NCI-H82 treated with DMSO at 0.1 percent for 48 hours (cell line): ENCODE measurements around the gene BLID.

Experiments used
- DNase-seq: peaks from one replicate; lab custom pipeline; 2025; ENCODE audit not compliant: unreplicated experiment; lab: John Stamatoyannopoulos, UW

The BLID gene

DNA sequence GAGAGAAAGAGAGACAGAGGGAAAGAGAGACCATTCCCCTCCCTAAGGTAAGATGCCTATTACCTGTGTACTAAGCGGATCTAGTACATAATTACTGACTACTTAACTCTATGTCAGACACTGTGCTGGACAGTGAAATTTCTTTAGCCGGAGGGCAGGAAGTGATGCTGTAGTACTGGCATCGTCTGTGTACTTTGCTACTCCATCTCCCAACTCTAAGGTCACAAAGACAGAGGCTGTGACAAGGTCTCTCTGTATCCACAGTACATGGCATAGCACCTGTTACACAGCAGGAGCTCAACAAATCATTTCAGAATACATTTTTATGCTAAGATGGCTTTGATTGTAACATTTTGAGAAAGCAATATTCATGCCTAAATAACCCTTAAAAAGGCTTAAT lies 9.0 kb downstream of the BLID start:
- DNase-seq: no peak

DNA sequence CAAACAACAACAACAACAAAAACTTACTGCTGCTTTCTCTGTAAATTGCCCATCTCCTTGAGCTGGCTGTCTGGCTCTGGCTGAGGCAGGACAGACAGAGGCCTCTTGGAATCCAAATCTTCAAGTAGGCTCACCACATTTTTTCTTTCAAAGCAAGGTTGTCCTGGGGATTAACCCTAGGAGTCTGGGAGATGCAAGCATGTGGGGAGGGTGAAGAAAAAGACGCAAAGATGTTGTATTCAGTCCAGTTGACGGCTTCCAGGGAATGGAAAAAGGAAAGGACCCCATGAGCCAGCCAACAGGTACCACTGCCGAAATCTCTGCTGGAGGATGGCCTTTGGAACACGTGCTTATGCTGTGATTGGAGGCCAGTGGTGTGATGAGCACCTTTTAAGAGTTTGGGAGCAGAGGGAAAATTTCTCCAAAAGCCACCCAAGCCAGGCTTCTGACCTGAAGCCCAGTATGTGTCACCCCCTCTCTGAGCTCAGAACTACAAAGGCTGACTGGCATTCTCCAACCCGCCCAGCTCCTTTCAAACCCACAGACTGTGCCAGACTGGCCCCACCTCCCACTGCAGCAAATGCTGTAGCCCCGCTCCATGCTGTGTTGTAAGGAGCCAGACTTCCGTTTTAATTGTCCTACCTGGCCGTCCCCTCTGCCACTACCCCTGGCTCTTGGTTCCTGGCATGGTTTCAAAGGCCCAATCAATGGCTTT lies 10.8 kb downstream of the BLID start:
- DNase-seq: no peak

DNA sequence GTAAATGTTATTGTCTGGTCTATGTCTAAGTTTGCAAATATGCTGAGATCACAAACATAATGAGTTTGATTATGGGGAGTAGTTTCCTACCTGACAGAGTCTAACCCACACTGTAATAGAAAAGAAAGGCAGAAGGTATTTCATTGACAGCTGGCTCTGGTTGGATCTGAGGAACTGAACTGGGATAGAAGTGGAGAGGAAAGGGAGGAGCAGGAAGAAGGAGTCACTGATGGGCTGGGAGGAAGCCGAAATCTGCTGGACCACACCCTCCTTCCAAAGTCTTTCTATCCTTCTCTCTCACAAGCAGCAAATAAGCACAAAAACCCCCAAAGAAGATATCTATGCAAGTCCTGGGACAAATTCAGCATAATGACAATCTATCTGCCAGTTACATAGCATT lies 11.7 kb downstream of the BLID start:
- DNase-seq: no peak

DNA sequence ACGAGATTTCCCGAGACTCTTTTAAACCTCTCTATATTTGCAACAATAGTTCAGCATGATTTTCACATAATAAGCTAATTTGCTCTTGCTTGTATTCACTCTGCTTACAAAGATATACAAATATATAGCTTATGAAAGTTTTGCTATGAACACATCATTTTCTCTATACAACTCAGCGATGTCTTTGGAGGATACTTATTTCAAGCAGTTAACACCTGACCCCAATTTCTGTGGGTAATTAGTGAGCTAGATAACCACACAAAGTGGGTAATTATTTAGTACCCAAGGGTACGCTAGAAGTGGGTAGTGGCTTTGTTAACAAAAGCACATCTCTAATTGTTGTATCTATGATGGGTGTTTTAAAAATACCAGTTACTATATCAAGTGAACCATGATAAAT lies 12.3 kb downstream of the BLID start:
- DNase-seq: no peak

DNA sequence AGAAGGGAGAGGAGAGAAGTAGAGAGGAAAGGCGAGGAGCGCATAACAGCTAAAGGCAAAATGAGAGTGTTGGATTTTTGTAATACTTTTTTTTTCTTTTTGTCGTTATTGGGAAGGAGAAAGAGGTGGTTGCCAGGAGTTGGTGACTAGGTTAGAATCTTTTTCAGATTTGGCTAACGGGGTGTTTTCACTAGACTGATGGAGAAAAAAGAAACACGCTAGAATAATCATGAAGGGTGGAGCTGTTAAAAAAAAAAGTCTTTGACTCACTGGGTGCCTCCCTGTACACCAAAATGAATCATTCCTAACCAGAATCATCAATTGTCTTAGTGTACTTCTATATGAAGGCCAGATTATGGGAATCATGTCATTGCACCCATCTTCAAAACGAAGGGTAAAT lies 12.7 kb downstream of the BLID start:
- no peak for DNase-seq

DNA sequence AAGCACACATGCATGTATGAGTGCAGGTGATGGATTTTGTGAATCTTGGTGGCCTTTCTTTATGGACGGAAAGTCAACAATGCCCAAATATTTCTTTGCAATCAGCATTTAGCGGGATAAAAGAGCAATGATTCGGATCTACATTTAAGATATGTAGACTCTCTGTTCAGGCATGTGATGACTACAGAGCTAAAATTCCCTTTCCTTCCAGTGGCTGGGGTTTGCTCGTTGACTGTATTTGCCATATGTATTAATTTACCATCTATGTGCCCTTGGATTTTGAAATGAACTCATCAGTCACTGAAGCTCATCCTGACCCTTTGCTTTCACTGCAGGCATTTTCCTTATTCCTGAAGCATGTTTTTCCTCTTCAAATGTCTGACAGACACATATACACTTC lies 13.6 kb downstream of the BLID start:
- no peak for DNase-seq

DNA sequence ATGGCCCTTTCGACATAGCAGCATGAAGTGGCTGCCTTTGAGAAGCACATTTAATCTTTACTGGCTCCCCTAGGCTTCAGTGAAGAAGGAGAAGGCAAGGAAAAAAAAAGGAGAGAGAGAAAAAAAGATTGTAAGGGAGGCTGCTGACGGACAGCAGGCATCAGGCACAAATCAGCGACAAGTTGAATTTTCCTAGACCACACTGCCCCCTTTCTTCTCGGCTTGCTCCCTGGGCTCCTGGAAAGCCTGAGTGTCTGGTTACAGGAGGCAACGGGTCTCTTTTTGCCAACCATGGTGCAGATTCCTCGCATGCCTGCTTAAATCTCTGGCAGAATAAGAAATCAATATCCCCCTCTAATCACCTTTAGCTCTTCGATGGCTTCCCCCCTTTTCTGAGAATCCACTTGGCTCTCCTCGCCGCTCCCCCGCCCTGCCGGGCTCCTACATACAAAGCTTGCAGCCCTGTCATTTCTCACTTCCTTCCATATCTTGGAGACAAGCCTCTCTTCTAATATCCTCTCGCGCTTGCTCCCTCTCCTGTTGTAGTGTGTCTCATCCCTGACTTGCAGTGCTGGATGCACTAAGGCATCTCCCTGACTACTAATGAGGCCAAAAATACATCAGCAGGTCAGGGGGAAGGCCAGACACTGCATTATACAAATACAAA lies 14.3 kb downstream of the BLID start:
- DNase-seq: peak; percentile 7

DNA sequence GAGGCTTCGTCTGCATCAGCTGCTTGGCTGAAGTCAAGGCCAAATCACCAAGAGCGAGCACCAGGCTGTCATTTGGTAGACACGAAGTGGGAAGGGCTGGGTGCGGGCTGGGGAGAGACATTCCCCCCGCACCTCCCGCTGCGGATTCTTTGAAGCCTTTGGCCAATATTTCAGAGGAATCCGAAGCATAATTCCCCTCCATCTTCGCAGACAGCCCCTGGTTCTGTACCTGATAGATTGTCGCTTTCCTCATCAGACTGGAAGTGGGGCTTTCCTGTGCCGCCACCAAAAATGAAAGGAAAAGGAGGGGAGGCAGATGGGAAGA lies 15.3 kb downstream of the BLID start:
- no peak for DNase-seq

DNA sequence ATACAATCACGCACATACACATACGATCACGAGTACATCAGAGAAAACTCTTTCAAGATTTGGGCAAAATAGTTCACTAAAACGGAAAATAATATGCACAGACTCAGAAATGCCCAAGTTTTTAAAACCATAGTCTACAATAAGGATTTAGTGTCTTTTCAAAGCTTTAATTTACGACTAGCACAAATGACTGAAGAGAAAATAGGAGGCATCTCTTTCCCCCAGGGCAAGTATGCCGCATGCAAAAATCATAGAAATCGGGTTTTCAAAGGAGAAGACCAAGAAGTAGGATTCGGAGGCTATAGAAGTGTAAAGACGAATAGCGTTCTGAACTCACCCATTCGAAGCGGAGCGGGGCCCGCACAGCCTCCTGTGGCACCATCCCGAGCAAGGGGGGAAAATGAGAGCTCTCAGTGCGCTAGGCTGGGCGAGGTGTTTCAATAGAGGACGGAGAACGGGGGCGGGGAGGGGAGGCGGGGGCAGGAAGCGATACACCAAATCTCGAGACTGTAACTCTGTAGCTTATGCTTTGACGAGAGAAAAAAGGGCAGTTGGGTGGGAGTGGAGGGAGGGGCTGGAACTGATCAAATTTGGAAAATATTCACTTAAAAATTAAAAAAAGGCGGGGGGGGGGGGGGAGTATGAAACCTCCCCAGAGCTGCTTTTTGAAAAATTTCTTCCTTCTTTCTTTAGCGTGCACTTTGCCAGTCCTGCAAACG lies 15.8 kb downstream of the BLID start:
- no peak for DNase-seq

DNA sequence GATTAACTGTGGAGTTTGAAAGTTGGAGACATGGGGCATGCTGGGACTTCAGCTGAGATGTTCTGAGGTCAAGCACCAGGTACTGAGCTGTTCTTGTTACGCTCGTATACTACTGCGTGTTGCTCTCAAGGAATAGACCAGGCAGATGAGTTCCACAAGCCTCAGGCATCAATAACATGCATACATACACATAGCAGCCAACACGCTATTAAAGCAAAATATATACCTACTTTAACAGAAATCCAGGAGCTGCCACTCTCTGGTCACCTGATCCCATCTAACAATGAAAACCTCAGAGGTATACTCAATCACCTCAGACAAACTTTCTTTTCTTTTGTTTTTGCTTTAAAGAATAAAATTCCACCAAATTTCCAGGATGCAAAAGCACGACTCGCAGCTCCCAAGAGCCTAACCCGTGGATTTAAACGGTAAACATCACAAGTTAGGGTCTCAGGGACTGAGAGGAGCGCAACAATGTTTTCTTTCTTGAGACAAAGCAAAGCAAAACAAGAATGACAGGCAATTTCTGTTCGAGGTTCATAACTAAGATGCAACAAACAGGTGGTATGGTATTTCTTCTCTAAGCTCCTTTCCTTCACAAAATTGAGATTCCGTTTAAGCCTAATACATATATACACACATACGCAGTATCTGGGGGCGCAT lies 16.5 kb downstream of the BLID start:
- no peak for DNase-seq

DNA sequence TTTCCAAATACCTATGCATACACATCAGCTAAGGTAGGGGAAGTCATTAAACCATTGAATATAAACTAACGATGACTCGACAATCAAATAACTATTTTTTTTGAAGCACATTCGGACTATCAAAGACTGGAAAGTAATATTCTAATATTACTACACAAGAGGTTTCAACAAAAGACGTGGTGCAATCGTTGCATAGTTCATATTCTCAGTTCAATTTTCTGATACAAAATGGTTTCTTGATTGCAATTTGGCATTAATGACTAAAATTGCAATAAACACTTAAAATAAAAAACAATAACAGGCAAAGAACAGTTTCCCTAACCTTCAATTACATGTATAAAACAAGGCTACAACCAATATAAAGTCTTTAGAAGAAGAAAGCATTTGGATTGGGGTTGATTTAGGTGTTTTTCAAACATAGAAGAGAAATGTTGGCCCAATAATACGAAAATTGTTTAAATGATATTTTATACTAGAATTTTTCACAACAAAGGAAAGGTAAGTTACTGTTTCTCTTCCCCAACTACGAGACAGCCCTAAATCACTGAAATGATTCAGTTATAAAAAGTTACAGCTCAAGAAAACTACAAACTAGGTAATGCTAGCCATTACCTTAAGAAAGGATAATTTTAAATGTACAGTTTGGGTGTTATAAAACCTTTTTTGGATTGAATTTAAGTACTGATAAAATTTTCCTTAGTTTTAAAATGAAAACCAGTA lies 17.6 kb downstream of the BLID start:
- no peak for DNase-seq

DNA sequence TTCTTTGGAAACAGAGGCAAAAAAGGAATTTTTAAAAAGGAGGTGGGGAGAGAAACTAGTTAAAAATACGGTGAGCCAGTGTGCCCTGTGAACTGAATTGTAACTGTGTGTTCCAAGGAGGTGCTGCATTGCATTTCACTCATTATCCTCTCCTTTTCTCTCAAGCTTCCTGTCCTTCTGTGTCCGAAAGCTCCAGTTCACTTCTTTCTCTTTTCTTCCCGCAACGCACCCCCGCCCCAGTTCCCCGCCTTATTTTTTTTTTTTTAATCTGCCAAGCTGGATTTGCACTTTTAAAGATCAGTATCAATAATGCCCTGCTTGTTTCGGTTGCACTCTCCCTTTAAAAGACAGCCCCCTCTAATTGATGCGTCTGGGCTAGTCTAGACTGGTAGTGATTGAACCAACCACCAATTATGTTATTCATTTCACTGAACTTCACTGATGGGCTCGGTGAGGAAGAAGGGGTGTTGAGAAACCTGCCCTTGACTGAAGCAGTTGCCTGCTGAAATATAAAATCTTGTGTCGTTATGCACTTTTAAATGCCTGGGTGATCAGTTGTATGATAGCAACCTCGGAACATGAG lies 18.5 kb downstream of the BLID start:
- DNase-seq: no peak

DNA sequence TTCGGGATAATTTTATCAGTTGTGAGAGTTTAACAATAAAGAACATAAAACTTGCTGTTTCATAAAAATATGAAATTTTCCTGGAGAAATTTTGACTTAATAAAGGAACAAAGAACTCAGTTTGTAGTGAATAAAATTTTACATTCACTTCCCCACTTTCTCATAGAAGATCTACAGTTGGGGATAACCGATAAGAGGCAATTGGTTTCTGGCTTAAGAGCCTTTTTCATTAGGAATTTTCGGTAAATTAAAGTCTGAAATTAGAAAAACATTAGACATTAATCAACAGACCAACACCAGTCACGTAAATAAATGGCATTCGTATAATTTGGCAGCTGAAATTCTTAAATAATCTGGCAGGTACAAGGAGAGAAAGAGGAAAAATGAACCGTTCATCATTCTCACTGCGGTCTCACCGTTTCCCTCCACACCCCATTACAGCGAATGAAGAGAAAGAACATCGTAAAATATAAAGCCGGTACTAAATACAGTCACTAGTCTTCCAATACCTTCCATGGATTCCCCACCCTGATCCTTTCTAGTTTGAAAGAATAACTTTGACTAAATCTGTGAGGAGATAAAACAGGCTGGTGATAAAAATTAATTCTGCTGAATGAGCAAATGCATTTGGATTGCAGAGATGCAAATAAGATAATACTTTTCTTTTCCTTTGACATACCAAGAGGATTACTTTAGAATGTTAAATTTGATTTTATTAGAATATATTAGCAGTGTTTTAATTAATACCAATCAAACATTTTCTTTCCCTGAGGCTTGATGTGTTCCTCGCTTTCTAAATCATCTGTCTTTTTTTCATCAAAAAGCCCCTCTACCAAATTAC lies 19.5 kb downstream of the BLID start:
- DNase-seq: no peak

DNA sequence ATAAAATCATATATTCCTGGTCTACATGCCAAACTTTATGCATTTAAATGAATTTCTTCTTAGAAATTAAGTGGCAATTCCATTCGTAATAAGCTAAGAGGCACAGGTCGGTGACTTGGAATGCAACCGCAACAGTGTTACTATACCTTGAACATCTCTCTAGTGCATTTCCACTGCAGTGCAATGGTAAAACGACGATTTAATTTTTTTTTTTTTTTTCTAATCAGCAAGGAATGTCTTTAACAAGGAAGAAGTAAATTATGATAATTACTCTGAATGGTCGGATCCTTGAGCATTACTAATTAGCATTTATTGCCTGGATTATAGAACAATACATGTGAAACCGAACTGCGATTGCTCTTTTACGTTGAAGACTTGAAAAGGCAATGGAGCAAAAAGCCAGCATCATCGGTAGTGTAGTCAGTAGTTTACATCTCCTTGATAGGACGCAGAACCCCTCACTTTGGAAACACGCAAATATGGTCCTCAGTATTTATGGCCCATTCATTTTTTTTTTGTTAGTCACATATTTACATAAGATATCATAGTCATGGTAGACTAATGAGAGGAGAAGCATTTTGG lies 20.2 kb downstream of the BLID start:
- no peak for DNase-seq

DNA sequence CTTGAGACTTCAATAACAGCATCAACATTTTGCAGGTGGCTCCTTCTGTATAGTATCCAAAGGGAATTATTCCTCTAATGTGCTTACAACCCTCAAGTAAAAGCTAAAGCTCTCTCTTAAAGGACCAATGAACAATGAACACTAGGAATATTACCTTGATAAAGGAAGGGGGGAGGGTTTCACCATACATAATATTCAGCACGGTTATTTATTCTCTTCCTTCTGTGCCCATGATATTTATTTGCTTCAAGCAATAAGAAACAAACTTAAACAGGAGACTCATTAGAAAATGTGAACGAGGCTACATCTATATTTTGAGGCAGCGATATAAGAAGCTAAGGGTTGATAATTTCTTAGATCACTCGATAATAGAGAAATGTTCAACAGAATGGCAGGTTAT lies 21.2 kb downstream of the BLID start:
- DNase-seq: no peak

DNA sequence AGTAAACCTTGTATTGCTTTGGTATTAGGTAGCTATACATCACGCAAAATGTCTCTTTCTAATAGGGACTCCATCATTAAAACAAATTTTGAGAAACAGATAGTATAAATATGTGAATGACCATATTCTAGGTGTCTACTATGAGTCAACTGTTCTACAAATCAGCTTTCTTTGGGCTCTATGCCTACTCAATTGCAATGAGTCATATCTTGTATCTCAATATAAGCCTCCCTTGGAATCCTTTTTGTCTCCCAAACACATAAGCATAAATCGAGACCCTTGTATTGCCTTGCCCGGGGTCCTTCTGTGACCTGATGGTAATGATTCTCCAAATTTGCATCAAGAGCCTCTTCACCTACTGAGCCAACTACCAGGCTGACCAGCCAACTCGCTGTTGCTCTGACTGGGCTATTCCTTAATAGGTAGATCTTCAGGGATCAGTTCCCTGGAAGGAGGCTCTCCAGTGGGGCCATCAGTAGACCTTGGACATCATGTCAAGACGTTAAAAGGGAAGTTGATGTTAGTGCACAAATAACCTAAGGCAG lies 22.2 kb downstream of the BLID start:
- no peak for DNase-seq

DNA sequence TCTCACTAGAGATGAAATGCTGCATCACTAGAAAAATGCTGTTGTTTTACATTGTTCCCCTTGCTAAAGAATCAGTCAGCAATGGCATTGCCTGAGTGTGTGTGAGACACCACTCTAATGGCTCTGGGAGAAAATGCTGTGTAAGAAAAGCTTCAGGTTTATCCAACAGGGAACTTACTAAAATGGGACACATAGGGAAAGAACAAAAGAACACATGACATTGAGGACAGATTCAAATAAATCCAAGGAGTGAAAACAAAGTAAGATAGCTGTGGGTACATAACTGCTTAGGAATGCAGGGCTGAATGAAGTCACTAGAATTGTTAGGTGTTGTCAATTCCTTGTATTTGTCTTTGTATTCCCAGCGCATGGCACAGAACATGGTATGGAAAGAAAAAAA lies 24.2 kb downstream of the BLID start:
- DNase-seq: no peak

DNA sequence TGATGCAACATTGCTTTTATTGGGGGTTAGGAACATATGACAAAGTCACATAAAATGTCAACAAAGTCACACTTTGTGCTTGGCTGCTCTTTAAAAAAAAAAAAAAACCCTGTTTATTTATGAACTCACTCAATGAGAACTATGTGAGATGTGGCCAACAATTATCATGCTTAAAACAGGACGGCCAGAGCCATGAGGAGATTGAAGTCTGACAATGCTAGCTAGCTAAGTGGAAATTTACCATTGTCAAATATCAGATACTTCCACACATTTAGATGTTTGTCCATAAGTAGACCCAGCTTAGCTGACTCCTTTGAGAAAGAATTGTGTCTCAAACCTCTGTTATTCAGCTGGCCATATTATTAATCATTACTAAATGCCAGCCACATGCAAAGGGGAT lies 26.9 kb downstream of the BLID start:
- no peak for DNase-seq

DNA sequence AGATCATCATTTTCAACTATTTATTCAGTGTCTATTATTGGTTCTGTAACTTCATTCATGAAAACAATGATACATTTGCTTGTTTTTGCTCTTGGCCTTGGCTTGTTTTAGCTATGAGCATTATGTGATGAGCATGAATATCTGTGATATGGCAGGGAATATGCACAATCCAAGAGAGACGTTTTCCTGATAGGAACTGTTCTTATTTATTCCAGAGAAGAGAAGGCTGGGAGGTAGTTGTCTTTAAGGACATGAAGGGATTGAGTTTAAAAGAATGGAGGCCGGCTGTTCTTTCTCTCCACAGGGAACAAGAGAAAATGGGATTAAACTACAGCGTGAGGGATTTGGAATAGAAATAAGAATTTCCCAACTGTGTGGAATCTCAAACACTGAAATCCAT lies 30.3 kb downstream of the BLID start:
- no peak for DNase-seq
